Measurements from ENCODE around the gene HEATR9. TPM values are rescaled to one million over a fixed set of nuclear protein-coding genes. Genes with fewer than 3 reads are reported as not detected.
A peak's percentile ranks its signal among the peaks of the same experiment; 100 is the strongest.

The HEATR9 gene
- total RNA-seq, 1 donor: 0.09 TPM

GRCh38 chr17:35847006-35847405, 21.7 kb downstream of the HEATR9 start:
- H3K4me3 ChIP-seq (ENCODE audit: low read depth, low read length): no peak overlapping the region
- DNase-seq (ENCODE audit: low read depth): no peak
- TF ChIP-seq, protein P1, sequence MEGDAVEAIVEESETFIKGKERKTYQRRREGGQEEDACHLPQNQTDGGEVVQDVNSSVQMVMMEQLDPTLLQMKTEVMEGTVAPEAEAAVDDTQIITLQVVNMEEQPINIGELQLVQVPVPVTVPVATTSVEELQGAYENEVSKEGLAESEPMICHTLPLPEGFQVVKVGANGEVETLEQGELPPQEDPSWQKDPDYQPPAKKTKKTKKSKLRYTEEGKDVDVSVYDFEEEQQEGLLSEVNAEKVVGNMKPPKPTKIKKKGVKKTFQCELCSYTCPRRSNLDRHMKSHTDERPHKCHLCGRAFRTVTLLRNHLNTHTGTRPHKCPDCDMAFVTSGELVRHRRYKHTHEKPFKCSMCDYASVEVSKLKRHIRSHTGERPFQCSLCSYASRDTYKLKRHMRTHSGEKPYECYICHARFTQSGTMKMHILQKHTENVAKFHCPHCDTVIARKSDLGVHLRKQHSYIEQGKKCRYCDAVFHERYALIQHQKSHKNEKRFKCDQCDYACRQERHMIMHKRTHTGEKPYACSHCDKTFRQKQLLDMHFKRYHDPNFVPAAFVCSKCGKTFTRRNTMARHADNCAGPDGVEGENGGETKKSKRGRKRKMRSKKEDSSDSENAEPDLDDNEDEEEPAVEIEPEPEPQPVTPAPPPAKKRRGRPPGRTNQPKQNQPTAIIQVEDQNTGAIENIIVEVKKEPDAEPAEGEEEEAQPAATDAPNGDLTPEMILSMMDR (IDR thresholded peaks at IDR 0.05; ENCODE audit: insufficient read depth, low read length): no peak

GRCh38 chr17:35846055-35846809, 22.5 kb downstream of the HEATR9 start:
- peak; percentile 14 for DNase-seq (ENCODE audit: low read depth)
- H3K4me3 ChIP-seq (ENCODE audit: low read depth, low read length): no peak overlapping the region
- TF ChIP-seq, protein P1 (IDR thresholded peaks at IDR 0.05; ENCODE audit: insufficient read depth, low read length): no peak

- TF ChIP-seq, protein P1 (IDR thresholded peaks at IDR 0.05; ENCODE audit: insufficient read depth, low read length): no peak
- no peak for DNase-seq (ENCODE audit: low read depth)
- H3K4me3 ChIP-seq (ENCODE audit: low read depth, low read length): no peak overlapping the region
Measured at GRCh38 chr17:35844547-35844946, 24.1 kb downstream of the HEATR9 start.

DNA sequence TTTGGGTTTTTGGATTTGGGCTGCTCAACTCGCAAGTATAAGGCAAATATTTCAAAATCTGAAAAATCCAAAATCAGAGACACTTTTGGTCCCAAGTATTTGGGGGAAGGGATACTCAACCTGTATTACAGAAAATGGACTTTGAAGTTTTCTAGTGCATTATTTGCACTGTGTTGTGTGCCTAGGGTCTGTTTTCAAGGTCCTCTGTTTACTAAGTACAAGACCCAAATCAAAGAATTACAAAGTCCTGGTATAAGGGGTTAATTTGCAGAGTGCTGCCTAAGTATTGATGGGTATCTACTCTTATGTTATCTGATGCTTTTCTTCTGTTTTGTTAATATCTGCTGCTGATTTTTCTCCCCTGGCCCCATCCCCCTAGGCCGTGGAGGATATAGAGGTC, 25.0 kb downstream of the HEATR9 start:
- TF ChIP-seq, protein P1 (IDR thresholded peaks at IDR 0.05; ENCODE audit: insufficient read depth, low read length): no peak
- no peak for DNase-seq (ENCODE audit: low read depth)
- H3K4me3 ChIP-seq (ENCODE audit: low read depth, low read length): no peak overlapping the region

DNA sequence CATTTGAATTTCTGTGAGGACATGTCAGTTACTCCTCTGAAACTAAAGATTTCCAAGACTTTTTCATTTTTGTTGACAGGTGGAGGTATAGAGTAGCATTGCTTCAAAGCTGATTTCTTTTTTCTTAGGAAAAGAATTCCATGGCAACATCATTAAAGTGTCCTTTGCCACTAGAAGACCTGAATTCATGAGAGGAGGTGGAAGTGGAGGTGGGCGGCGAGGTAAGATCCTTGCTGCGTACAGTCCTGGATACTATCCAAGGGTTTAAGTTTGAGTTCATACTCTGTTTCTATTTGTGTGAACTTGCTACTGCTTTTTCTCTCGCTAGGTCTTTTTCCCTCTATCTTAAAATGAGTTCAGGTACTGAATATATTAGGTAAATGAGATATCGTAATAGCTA, 26.5 kb downstream of the HEATR9 start:
- TF ChIP-seq, protein P1 (IDR thresholded peaks at IDR 0.05; ENCODE audit: insufficient read depth, low read length): no peak
- no peak for DNase-seq (ENCODE audit: low read depth)
- H3K4me3 ChIP-seq (ENCODE audit: low read depth, low read length): no peak overlapping the region

DNA sequence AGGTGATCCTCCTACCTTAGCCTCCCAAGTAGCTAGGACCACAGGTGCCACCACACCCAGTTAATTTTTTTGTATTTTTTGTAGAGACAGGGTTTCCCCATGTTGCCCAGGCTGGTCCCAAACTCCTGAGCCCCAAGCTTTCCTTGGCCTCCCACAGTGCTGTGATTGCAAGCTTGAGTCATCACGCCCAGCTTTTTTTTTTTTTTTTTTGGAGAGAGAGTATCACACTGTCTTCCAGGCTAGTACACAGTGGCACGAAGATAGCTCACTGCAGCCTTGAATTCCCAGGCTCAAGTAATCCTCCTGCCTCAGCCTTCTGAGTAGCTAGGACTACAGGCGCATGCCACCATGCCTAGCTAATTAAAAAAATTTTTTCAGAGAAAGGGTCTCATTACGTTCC, 27.2 kb downstream of the HEATR9 start:
- no peak overlapping the region for H3K4me3 ChIP-seq (ENCODE audit: low read depth, low read length)
- peak; percentile 10 for DNase-seq (ENCODE audit: low read depth)
- TF ChIP-seq, protein P1 (IDR thresholded peaks at IDR 0.05; ENCODE audit: insufficient read depth, low read length): no peak

DNA sequence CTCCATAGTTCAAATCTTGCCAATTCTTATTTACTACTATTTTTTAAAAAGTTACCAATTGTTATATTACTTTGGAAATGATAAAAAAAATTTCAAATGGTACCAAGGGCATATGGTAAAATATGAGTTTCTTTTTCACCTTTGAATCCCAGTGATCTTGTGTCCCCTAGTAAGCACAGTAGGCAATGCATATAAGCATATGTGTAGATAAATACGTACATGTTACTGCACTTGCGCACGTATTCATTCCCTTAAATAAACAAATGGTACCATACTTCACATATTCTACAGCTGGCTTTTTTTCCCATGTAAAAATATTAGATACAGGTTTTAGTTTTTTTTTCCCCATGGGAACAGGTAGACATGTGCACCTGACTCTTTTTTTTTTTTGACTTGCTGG, 27.6 kb downstream of the HEATR9 start:
- H3K4me3 ChIP-seq (ENCODE audit: low read depth, low read length): no peak overlapping the region
- no peak for DNase-seq (ENCODE audit: low read depth)
- TF ChIP-seq, protein P1 (IDR thresholded peaks at IDR 0.05; ENCODE audit: insufficient read depth, low read length): no peak
